HG03064 (cell line): ENCODE results near the gene COPZ2.
"Not testable (repeated sequence)": the region's sequence is repeated elsewhere in the genome, so short reads cannot be mapped to it uniquely, and the experiment has no call there.

ENCODE experiments used
- ATAC-seq: cut with Tn5 transposase; IDR thresholded peaks from one replicate; pipeline ENCODE4 v1.9.1; 2021; ENCODE audit warnings: low read depth; ENCODE audit not compliant: unreplicated experiment

Gene COPZ2

DNA sequence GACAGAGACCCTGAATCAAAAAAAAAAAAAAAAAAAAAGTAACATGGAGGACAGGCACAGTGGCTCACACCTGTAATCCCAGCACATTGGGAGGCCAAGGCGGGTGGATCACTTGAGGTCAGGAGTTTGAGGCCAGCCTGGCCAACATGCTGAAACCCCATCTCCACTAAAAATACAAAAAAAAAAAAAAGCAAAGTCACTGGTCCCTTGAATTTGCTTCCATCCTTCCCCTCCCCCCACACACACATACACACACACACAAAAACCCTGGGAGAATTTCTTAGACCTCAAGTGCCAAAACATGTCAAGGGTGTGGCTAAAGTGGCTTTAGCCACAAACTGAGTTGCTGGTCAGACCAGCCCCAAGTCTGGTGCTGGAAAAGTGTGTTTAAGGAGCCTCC lies 49.2 kb downstream of the COPZ2 start:
- ATAC-seq: not testable (repeated sequence)

DNA sequence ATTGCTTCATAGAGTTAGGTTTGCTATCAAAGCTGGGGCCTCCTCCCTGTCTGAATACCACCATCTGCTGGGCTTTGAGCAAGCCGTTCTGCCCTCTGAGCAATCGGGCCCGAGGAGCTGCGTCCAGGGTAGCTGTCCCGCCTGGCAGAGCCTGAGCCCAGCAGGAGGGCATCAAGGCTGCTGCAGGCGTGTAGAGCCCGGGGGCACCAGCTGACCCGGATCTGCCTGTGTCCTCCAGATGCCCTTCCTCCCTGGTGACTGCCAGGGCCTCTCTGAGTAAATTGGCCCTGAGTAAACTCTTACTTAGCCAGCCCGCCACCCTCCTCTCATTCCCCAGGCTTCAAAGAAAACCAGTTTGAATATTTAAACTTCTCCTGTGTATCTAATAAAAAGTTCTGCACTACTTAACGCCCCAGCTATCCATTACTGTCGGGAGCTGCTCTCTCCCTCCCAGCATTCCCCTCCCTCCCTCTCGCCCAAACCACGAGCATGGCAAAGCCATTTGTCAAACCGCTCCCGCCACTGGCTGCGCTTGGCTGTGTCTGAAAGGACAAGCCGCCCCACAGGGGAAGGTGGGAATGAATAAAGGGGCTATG lies 50.3 kb downstream of the COPZ2 start:
- no peak for ATAC-seq

DNA sequence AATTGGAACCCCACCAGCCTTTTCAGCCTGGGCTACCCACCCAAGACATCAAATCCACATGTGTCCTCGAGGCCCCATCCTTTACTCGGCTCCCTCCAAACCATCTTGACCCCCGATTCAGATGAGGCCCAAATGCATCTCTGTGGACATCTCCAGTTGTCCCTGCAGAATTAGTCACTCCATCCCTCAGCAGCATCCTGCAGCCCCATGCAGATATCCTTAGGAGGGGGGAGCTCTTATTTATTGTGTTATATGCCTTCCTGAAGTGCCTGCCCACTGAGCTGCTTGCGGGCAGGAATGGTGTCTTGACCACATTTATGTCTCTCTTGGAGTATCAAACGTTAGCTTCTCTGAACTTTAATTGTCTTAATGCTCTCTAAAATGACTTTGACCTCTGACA lies 51.1 kb downstream of the COPZ2 start:
- no peak for ATAC-seq

DNA sequence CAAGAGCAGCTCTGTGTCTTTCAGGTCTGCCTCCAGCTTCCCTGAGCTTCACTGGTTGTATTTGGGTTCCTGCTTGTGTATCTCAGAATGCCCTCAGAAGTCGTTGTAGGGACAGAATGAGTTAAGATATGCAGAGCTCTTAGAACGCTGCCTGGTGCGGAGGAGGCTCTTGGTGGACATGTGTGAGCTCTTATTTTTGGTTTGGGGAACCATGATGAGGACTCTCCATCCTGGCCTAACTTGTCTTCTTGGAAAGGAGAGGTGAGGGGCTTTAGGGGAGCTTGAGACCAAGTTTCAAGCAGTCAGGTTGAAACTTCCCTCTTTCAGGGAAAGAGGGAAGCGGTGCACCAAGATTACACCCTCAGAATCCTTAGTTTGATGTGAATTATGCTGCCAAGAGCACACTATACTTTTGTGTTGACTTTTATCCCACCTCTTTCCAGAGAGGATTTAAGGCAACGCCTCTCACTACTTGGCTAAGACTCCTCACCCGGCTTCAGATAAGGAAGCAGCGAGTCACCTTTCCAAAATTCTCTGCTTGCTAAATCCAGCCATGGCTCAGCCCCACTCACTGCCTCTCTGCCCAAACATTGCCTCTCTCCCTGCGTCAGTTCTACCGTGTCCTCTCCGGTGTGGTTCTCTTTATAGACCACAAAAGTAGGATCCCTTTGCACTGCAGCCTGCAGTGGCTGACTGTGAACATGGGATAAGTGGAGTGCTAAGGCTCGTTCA lies 53.9 kb downstream of the COPZ2 start:
- ATAC-seq: no peak

DNA sequence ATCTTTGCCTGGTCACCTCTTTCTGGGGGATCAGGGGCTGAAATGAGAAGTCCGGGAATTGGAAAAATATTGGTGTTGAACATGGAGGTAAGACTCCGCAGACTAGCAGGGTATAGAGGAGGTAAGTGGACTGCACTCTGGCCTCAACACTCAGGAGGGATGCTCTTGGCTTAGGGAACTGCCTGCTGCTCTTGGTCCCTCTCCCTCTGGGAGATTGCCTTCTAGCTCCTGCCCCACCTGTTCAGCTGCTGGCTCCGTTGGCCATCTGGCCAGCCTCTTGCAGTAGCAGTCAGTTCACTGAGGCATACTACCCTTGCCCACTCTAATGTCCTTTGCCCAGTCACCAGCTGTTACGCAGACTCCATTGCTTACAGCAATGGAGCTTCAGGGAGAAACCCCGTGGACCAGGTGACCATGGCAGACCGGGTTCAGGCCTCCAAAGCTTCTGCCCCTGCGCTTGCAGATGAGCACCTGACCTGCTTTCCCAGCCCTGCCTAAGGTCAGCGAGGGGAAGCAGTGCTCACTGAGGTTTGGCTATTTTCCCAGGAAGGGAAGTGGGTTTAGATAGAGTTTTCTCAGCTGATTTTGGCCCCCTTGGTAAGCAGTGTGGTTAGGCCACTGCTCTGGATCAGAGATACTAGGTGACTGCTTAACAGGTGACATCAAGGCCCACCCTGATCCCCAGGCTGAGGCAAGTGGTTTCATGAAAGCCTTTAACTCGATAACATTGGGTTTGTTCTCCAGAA lies 54.8 kb downstream of the COPZ2 start:
- ATAC-seq: no peak

DNA sequence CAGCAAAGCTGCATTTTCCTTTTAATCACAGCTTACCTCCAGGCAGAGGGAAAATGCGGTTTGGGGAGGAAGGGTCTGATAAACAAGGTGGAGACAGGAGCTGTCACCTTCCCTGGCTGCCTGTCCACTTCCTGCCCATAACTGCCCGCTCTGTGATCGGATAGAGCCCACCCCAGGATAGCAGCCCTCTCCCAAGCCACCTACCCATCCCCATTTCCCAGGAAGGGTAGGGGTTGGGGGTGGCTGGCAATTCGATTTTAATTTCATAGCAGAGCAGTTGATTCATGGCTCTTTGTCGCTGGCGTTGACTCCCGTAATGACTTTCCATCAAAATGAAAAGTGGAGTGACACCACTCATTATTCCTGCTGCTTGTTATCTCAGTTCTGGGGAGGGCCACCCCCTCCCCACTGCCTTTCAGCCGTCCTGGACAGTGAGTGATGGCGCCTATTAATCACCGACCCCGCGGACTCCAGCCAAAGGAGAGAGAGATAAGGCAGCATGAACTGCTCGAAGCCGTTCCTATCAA lies 55.4 kb downstream of the COPZ2 start:
- no peak for ATAC-seq

DNA sequence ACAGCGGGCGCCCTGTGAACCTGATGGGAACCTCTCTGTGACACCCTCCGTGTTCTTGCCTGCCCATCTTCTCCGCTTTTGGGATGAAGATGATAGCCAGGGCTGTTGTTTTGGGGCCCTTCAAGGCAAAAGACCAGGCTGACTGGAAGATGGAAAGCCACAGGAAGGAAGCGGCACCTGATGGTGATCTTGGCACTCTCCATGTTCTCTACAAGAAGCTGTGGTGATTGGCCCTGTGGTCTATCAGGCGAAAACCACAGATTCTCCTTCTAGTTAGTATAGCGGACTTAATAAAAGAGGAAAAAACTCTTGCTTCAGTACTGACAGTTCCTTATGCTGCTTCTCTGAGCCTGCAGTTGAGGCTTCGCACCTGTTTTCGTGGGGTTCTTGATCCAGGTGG lies 56.1 kb downstream of the COPZ2 start:
- ATAC-seq: no peak

DNA sequence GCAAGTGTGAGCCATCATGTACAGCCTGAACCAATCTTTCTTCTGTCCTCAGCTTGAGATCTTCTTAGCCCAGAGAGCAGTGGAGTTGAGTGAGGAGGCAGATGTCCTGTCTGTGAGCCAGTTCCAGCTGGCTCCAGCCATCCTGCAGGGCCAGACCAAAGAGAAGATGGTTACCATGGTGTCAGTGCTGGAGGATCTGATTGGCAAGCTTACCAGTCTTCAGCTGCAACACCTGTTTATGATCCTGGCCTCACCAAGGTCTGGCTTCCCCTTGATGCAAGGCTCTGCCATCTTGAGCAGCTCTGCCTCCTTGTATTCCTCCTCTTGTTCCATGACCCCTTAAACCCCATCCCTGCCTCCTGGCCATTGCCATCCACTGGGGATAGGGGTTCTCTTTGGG lies 57.1 kb downstream of the COPZ2 start:
- no peak for ATAC-seq

DNA sequence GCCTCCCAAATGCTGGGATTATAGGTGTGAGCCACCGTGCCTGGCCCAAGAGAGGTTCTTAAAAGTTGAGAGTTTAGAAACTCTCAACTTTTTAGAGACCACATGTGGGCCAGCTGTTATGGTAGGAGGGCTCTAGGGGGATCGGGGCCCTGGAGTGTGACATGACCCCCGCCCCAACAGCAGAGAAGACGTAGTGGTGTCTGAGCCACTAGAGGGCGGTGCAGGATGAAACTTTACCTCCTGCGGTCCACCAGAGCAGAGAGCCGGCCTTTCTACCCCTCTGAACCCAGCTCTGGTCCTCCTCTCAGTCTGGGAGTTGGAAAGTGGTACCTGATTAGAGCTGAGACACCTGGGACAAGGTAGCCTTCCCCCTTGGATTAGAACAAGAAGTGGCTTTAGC lies 59.3 kb downstream of the COPZ2 start:
- no peak for ATAC-seq
